ENCODE data around the gene TGFB3. TPM values are rescaled to one million over a fixed set of nuclear protein-coding genes. Genes with fewer than 3 reads are reported as not detected.
"Not testable (repeated sequence)": the region's sequence is repeated elsewhere in the genome, so short reads cannot be mapped to it uniquely, and the experiment has no call there.

Gene TGFB3
- 2.6 and 4.2 TPM in 2 replicates for total RNA-seq

DNA sequence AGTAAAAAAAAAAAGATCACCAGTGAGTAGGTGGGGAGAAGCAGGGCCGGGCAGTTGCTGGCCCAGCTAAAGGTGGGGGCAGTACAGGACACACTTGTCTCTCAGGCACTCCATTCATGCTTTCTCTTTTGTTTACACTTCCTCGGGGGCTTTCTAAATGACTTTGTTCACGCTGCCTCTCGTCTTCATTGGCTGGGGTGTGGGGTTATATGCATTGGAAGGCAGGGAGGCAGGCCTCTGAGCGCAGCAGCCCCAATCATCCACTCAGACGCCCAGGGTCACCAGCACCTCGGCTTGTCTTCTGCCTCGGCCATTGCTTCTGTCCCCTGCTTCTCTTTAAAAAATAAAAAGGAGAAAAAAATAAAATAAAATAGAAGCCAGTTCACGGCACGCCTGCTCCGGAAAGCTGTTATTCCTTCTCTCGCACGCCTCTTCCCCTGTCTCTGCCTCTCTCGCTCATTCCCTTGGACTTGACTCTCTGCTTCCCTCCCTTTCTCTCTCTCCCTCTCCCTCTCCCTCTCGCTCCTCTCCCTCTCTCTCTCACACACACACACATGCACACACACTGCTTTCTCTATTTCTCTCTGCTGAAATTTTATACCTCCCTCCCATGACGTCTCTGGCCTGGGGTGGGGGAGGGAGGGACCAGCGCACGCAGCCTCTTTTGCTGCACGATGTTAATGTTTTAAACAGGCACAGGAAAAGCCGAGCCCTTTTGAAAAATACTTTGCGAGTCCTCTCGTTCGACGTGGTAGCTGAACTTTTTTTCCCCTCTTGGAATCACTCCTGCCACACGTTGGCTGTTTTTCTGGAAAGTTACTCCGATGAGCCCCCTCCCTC, at the start of gene TGFB3:
Gene TGFB3, minus strand, starts transcription at position 570 of the 840 bp plus-strand sequence. CDS start 1,102 bp downstream, outside the sequence.
- peak; percentile 82 for DNase-seq (ENCODE audit: low read depth)

DNA sequence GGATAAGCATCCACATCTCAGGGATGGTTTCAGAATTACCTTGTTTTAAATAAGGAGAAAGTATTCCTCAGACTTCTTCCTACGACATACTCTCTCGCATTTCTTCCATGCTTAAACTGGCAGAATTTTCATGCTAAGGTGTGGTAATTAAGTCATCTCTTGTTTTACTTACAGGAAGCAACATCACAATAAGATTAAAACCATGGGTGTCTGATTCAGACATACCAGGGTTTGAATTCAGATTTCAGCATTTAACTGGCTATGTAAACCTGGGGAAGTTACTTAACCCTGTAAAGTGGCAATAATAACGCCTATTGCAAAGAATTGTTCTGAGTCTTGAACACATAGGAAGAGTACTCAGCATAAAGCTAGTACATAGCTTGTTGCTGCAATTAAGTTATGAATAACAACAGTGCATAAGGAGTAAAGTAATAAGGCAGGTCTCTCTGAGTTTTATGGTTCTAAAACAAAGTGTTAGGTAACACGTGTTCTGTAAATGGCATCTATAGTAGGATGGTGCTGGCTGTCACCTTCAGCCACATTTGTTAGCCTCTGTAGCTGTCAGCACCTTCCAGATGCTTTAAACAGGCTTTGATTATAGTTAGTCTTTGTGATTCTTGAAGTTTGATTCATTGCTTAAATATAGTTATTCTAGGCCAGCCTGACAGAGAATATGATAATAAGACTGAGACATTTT, 42.6 kb upstream of the TGFB3 start:
- DNase-seq (ENCODE audit: low read depth): no peak

DNA sequence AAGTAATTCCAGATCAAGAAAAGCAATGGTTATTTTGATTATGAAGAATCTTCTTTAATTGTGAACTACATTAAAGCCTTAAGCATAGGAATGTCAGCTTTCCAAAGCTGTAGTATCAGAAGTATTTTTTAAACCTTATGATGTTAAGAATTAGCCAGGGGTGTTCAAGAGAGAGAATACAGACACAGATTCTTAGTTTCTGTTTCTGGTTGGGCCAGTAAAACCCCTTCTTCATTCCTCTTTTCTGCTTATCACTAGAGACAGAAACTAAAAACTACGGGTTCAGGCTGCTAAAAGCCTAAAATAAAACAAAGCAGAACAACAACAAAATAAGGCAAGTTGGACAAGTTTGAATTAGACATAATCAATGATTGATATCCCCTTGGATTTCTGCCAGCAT, 42.0 kb upstream of the TGFB3 start:
- no peak for DNase-seq (ENCODE audit: low read depth)

DNA sequence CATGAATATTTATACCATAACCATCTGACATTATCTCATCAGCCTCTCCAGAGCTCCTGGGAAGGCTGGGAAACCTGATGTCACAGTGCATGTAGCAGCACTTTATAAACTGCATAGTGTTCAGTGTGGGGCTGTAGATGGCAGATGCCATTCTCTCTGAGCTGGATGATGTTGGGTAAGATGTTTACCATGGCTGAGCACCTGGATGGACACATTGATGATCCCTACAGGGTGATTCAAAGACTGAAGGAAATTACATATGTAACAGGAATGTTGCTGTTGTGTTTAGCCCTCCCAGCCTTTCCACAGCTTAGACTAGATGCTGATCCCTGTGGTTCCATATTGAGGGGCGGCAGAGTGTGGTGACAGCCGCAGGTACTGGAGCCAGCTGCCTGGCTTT, 41.2 kb upstream of the TGFB3 start:
- DNase-seq (ENCODE audit: low read depth): no peak

DNA sequence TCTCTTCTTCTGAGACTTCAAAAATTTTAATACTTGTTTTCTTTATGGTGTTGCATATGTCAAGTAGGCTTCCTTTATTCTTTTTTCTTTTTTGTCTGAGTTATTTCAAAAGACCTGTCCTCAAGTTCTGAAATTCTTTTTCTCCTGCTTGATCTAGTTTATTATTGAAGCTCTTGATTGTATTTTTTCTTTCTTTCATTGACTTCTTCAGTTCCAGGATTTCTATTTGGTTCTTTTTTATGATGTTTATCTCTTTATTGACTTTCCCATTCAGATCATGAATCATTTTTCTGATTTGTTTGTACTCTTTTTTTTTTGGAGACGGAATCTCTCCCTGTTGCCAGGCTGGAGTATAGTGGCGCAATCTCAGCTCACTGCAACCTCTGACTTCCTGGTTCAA, 37.9 kb upstream of the TGFB3 start:
- DNase-seq (ENCODE audit: low read depth): no peak

DNA sequence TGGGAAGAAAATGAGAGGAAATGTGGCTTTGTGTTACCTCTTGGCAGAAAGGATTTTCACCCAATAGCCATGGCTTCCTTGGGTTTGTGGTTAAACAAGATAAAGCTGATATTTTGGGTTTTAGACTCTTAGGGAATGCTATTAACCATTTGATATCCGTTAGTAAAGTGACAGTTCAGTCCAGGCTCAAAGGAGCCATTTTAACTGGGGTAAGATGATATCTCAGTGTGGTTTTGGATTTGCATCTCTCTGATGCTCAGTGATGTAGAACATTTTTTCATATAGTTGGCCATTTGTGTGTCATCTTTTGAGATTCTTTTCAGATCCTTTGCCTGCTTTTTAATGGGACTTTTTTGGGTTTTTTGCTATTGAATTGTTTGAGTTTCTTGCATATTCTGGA, 33.9 kb upstream of the TGFB3 start:
- no peak for DNase-seq (ENCODE audit: low read depth)

DNA sequence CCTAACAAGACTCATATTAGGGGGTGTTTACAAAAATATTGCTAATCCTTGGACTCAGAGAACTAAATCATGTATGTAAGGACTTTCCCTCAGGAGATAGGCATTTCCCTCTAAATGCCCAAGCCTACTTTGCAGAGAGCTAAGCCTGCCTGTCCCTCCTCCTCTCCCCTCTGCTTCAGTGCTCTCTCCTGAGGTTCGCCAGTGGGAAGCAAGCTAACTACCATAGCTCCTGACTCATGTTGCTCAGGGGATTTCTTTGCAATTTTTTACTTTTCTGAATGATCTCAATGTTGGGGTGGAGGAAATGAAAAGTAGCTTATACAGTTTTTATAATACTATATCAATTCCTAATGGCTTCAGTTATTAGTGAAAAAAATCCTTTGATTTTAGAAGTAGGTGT, 33.4 kb upstream of the TGFB3 start:
- no peak for DNase-seq (ENCODE audit: low read depth)

DNA sequence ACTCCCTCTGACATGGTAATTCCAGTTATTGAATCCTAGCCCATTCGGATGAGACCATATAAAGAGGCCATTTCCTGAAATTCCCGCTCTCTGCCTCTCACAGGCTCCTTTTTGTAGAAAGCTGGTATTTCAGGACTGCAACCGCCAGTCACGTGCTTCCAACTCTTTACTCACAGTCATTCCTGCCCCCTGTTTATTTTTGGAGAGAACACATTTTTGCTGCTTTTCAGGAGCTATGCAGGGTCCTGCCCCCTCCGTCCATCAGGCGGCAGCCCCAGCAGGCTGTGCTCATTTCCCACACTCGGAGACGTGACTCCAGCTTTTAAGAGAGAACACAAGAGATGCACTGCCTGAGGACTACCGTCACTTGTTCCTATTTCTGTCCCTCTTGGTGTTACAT, 30.6 kb upstream of the TGFB3 start:
- no peak for DNase-seq (ENCODE audit: low read depth)

DNA sequence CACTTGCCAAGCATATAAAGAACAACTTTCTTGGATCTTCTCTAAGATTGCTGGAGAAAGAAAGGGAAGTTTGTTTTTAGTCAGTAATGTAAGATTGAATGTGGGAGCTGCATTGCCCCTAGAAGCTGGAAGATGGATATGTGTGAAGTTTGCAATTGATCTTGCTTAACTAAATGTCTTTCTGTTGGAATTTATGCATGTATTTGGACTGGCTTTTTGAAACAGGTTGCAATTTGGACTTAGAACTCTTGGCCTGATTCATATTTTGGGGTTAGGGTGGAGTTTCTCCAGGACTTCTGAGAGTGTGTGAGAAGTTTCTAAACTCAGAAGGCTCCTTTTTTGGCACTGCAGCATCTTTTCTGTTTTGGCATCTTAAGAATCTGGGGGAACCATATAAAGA, 30.1 kb upstream of the TGFB3 start:
- DNase-seq (ENCODE audit: low read depth): no peak

DNA sequence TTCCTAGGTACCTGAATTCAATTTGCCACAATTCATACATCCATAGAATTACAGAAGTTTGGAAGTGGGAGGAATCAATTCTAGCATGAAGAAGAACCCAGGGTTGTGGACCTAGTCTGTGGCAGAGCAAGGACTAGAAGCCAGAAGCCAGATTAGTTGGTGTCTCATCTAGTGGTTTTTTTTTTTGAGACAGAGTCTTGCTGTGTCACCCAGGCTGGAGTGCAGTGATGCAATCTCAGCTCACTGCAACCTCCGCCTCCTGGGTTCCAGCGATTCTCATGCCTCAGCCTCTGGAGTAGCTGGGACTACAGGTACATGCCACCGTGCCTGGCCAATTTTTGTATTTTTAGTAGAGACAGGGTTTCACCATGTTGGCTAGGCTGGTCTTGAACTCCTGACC, 27.8 kb upstream of the TGFB3 start:
- not testable (repeated sequence) for DNase-seq (ENCODE audit: low read depth)

DNA sequence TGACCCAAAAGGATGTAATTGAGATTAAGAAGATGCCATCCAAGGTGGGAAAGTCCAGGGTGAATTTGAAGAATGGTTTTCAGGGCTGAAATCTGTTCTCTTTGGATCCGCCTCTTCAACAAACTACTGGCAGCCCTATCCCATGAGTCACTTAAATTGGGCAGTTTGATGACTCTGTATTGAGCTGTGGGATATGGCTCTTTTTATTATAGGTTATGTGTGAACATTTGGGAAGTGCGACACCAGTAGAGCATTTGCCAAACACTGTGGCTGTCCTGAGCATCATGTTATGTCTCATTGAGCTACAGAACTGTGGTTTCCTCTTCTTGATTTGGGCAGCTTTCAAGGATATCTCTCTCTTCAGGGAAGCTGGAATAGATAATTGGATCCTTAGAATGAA, 26.1 kb upstream of the TGFB3 start:
- no peak for DNase-seq (ENCODE audit: low read depth)

DNA sequence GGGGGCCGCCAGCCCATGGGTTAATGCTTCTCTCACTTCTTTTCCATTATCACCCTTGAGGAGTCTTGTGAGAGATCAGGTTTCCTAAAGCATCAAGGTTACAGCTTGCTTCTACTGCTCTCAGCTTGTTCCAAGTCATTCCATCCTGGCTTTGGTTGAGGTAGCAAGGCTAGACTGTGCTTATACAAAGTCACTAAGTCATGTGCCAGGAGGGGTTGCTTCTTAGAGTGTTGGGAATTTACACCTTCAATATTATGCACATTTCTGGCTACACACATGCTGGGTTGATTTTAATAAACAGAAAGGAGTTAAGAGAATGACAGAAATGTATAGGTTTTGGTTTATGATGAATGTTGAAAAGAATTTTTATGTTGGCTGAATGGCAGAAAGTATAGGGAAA, 25.6 kb upstream of the TGFB3 start:
- DNase-seq (ENCODE audit: low read depth): no peak

DNA sequence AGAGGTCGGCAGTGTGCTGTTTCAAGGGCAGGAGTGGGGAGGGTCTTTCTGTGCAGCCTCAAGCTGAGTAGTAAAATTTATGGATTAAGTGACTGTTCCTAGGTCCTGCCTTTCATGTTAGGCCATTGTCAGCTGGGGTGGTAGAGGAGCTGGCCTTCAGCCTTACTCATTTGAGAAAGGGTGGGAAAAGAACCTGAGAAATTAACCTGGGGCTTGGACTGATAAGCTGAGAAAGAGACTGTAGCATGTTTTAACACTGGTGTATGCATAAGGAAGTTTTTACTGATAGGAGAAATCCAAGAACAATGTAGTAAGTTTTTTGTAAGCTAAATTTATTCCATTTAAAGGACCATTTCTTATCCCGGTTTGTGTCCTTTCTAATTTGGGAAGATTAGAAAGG, 24.5 kb upstream of the TGFB3 start:
- DNase-seq (ENCODE audit: low read depth): no peak

DNA sequence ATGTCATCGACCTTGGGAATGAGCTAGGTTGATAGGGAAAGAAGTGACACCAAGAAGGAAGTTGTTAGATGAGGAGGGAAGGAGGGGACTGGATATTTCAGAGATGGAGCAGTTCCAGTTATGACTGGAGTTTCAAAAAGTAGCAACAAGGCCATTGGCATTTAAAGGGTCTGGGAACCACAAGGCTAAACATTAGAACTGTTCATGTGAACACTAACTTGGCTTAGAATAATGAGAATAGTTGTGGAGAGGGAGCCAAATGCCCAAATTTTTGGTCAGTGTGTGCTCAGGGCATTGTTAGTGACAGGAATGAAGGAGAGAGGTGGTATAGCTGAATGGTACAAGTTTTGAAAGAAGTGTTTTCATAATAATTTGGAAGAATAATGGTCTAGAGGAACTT, 20.6 kb upstream of the TGFB3 start:
- no peak for DNase-seq (ENCODE audit: low read depth)

DNA sequence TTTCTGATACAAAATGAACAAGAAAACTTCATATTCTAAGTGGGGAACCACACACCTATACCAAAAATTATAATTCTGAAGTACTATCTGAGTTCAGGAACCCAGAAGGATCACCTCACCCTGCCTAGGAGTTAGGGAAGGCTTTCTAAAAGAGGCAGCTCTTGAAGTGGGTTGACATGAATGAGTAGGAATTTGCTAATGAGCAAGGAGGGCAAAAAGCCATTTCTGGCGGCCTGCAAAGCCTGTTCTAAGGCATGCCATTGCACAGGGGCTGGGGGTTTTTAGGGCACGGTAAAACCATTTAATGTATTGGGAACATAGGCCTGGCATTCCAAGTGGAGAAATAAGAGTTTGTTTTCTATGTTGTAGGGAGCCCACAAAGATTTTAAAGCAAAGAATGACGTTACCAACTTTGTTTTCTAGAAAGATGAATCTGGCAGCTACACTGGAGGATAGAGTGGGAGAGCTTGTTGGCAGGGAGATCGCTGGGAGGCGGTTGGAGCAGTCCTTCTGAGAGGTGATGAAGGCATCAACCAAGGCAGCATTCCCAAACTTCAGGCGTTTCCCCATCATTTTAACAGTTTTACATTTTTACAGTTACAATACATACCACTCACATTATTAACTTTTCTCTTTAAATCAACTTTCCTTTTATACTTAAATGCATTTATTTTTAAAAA, 17.9 kb upstream of the TGFB3 start:
- DNase-seq (ENCODE audit: low read depth): no peak

DNA sequence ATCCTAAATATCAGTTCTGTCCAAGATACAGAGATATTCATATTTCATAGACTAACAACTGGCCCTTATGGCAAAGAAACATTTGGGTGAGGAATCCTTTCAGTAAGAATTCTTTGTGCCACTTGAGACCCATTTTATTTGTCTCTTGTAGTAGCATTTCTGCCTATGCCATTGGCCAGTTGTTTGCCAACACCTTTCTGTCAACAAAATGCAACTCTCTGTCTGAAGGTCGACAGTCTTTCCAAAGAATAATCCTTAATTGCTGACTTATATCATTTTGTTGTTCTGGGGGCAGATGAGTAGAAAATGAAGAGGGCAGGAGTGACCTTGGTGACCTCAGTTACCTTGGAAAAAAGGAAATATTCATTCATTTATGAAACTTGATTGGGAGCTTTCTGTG, 14.7 kb upstream of the TGFB3 start:
- no peak for DNase-seq (ENCODE audit: low read depth)

DNA sequence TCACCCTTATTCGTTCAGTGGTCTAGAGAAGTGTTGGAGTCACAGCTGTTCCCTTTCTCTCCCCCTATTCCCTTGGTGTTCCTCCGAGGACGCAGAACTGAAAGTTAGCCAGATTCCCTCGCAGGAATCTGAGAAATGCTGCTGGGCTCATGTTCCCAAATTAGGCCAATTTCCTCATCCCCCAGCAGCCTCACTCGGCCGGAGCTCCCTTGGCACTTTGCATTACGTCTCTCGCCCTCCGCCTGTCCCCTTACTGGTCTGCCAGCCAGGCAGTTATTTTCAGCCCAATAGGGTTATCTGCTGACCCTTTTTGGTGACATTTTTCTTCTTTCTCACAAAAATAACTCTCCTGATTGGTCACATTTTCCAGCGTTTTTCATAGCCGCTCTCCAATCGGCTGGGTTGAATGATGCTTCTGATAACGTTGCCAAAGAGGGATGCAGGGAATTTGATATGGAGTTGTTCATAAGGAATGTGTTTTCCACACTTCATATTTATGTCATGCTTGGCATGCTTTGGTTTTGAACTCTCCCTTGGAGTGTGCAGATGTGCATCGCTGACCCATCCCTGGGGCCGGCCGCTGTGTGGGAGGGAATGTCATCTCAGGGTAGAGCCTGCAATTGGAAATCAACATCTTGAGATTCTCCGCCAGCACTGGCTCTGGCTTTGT, 13.7 kb upstream of the TGFB3 start:
- no peak for DNase-seq (ENCODE audit: low read depth)

DNA sequence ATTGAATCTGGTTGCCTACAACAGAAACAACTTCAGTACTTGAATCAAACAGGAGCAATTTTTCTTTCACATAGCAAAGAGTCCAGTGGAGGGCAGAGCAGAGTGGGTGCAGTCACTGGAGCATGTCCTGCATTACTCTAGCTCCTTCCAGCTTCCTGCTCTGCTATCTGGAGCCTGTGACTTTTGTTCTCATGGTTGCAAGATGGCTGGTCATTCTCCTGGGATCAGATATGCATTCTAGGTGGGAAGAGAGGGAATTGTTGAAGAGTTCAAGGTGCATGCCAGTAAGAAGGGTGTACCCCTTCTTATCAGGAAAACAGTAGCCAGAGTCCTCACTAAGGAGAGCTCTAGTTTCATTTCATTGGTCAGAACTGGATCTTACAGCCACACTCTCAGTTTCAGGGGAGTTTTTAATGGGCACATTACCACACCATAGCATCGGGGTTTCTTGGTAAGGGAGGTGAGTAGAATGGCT, 11.8 kb upstream of the TGFB3 start:
- peak; percentile 68 for DNase-seq (ENCODE audit: low read depth)

DNA sequence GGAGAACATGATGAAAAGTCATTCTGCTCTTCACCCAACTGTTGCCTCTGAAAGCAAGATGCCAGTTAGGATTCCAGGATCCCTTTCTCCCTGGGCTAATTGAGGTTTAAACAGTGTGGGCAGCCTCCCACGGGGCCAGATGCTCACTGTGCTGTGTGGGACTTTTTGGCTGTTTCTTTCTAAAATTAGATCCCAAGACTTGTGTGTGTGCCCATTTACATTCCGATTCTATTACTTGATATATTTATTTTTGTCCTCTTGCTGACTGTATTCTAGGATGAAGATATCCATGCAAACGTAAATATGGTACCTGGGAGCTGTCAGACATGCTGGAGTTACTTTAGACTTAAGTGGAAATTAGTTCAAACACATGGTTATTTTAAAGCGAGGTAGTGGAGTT, 10.0 kb upstream of the TGFB3 start:
- no peak for DNase-seq (ENCODE audit: low read depth)

DNA sequence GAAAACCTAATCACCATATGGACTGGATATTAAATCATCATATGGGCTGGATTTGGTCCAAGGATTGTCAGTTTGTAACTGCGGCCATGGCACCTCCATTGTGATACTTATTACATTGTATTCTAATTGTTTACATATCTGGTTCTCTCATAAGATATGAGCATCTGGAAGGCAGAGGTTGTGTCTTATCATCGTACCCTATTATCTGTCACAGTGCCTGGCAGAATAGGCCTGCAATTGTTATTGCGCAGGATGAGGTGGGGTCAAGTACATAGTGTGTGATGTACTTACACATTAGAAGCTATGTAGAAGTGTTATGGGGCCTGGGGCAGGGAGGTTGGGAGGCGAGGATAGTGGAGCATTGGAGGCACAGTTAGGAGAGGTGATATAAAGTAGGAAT, 8.5 kb upstream of the TGFB3 start:
- DNase-seq (ENCODE audit: low read depth): no peak

DNA sequence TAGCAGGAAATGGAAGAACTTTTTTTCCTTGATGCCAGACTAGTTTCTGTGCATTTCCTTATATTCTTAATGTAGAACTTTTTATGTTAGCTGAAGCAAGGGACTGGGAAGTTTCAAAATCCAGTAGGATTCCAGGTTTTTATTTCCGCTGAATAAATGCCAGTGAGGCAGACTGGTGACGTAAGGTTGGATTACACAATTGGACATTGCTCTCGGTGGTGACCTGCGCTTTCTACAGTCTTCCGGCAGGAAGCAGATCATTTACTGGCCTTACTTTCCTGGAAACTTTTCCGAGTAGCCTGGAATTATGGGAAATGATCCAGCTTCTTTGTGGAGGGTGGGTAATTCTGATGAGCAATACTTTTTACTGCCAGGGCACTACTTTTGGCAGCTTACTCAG, 7.3 kb upstream of the TGFB3 start:
- peak; percentile 87 for DNase-seq (ENCODE audit: low read depth)
